RPMI7951 (cell line): ENCODE measurements around the gene SSX4B. TPM values are rescaled to one million over a fixed set of nuclear protein-coding genes. Genes with fewer than 3 reads are reported as not detected.

Experiments
- total RNA-seq: library from RNA; depleted of rRNA; stranded (reverse); fragments of >200 nt; shearing (Covaris generic); gene quantifications from 2 replicates; pipeline ENCODE4 v1.2.3, GENCODE V29; 2014; rRNA removed

Gene SSX4B
- total RNA-seq, 1 experiment from 2014 or later = 0.36 TPM

Other genes starting within 250 kb of the SSX4B start
- not detected in 2 replicates for gene SSX5, start 215.2 kb downstream of the SSX4B start, total RNA-seq
- gene SSX1, start 156.6 kb downstream of the SSX4B start, total RNA-seq = 0.49 and 2.0 TPM in 2 replicates
- gene SSX3, start 55.3 kb downstream of the SSX4B start, total RNA-seq = not detected in 2 replicates
- gene SSX4, start 28.4 kb downstream of the SSX4B start, total RNA-seq = 0.36 TPM in 1 of 2 replicates, not detected in the other
- 0.24 and 0.98 TPM in 2 replicates for gene SLC38A5, start 58.3 kb upstream of the SSX4B start, total RNA-seq
- 120 and 137 TPM in 2 replicates for gene FTSJ1, start 64.2 kb upstream of the SSX4B start, total RNA-seq
- gene PORCN, start 97.0 kb upstream of the SSX4B start, total RNA-seq = 27.2 and 33.6 TPM in 2 replicates
- gene EBP, start 109.8 kb upstream of the SSX4B start, total RNA-seq = 135 and 174 TPM in 2 replicates
- 5.9 and 7.4 TPM in 2 replicates for gene TBC1D25, start 127.8 kb upstream of the SSX4B start, total RNA-seq
- 200 and 208 TPM in 2 replicates for gene RBM3, start 162.5 kb upstream of the SSX4B start, total RNA-seq
- 62.4 and 74.1 TPM in 2 replicates for gene WDR13, start 185.5 kb upstream of the SSX4B start, total RNA-seq